K562 (cell line): ENCODE results near the gene ARHGAP31. TPM values are rescaled to one million over a fixed set of nuclear protein-coding genes. Genes with fewer than 3 reads are reported as not detected.
A peak's percentile ranks its signal among the peaks of the same experiment; 100 is the strongest.

Source experiments
- ATAC-seq: fragments of 200-7000 bp; cut with Tn5 transposase; 3 replicates; pipeline ENCODE4 v1.9.1; 2020; ENCODE audit warnings: moderate library complexity
- BruUV-seq: library from RNA; stranded (reverse); fragments of 400-500 nt; replicated peaks from 2 replicates; lab custom pipeline; 2021; lab: Mats Ljungman, UMichigan
- CTCF ChIA-PET: fragments of 300-600 bp; formaldehyde crosslinking; extraction: SDS; loops from one replicate; lab custom pipeline; 2021; ENCODE audit warnings: low intra/inter-chr PET ratio; lab: Yijun Ruan, JAX
- POLR2A ChIA-PET: fragments of 300-600, 350-650 bp; sonication (Branson Sonifier 250); formaldehyde crosslinking; extraction: SDS; loops from one replicate; lab custom pipeline; 2021; ENCODE audit warnings: antibody characterized with exemption, inconsistent platforms; lab: Yijun Ruan, JAX
- DNase-seq, 4 experiments: peaks; one replicate each; pipeline versions ENCODE4 v3.0.0 to v3.0.0-alpha.2; 2011 to 2018; ENCODE audit warnings: low spot score in 3 of 4, mixed read lengths in 3 of 4; ENCODE audit errors: extremely low read depth in 1 of 4
- FAIRE-seq: peaks from 2 replicates; lab custom pipeline; 2011; peaks lifted over from hg19 to GRCh38; lab: Jason Lieb, UNC
- H2AFZ ChIP-seq: 2 replicates; pipeline ENCODE4 v1.6.0; 2011; ENCODE audit warnings: low read depth, low read length, control low read depth, inconsistent platforms
- H3K27ac ChIP-seq: fragments of 200-600 bp; 3 replicates; pipeline ENCODE4 v1.8.0; 2011; ENCODE audit warnings: low read depth, mild to moderate bottlenecking, control low read depth, inconsistent platforms, low read length, moderate library complexity, mixed read lengths; ENCODE audit errors: extremely low read depth
- H3K27me3 ChIP-seq, 2 experiments: fragments of 300-600 bp in 1 of 2; 2 replicates in 1 of 2; 3 replicates in 1 of 2; pipeline versions ENCODE4 v1.6.0 to v1.8.0; 2011; ENCODE audit warnings: inconsistent platforms in 2 of 2, low read length in 2 of 2, mild to moderate bottlenecking in 1 of 2, mixed read lengths in 1 of 2, moderate library complexity in 1 of 2; ENCODE audit not compliant: control insufficient read depth in 2 of 2, insufficient read depth in 2 of 2
- H3K36me3 ChIP-seq: fragments of 300-600 bp; 3 replicates; pipeline ENCODE4 v1.8.0; 2011; ENCODE audit warnings: mild to moderate bottlenecking, low read length, inconsistent platforms; ENCODE audit not compliant: control insufficient read depth, insufficient read depth
- H3K4me1 ChIP-seq, 2 experiments: fragments of 200-600 bp in 1 of 2; replicated peaks in 1 of 2; 2 replicates in 1 of 2; 3 replicates in 1 of 2; pipeline versions ENCODE4 v1.5.1 to v1.8.0; 2011; ENCODE audit warnings: inconsistent platforms in 2 of 2, low read length in 2 of 2, mild to moderate bottlenecking in 1 of 2, mixed read lengths in 1 of 2, moderate library complexity in 1 of 2; ENCODE audit not compliant: control insufficient read depth in 2 of 2, insufficient read depth in 2 of 2
- H3K4me2 ChIP-seq: 2 replicates; pipeline ENCODE4 v1.6.1; 2011; ENCODE audit warnings: low read length, control low read depth, inconsistent platforms, mixed read lengths; ENCODE audit not compliant: insufficient read depth
- H3K4me3 ChIP-seq: fragments of 200-600 bp; sonication (generic), shearing (Covaris generic); 2 replicates; pipeline ENCODE4 v1.5.1; 2016; ENCODE audit warnings: control low read depth, inconsistent platforms
- H3K79me2 ChIP-seq: fragments of 200-600 bp; 3 replicates; pipeline ENCODE4 v1.8.0; 2011; ENCODE audit warnings: low read length, inconsistent platforms; ENCODE audit not compliant: control insufficient read depth, insufficient read depth
- H3K9ac ChIP-seq, 2 experiments: 2 replicates each; pipeline versions ENCODE4 v1.6.0 to v1.6.1; 2011; ENCODE audit warnings: low read depth in 2 of 2, low read length in 2 of 2, control low read depth in 1 of 2, inconsistent platforms in 1 of 2, mild to moderate bottlenecking in 1 of 2, mixed read lengths in 1 of 2; ENCODE audit not compliant: insufficient read depth in 1 of 2
- H3K9me1 ChIP-seq: one replicate; pipeline ENCODE4 v1.6.0; 2011; ENCODE audit warnings: inconsistent platforms, mild to moderate bottlenecking, low read length, moderate library complexity; ENCODE audit not compliant: control insufficient read depth, insufficient read depth
- H3K9me3 ChIP-seq: replicated peaks from 2 replicates; pipeline ENCODE4 v1.5.1; 2011; ENCODE audit warnings: low read depth, low read length, inconsistent platforms; ENCODE audit not compliant: control insufficient read depth, insufficient read depth
- H4K20me1 ChIP-seq: replicated peaks from 2 replicates; pipeline ENCODE4 v1.6.1; 2011; ENCODE audit warnings: low read length, inconsistent platforms, mixed read lengths; ENCODE audit not compliant: control insufficient read depth, insufficient read depth
- ERF ChIP-seq: fragments of 450-650 bp; formaldehyde crosslinking; IDR thresholded peaks from 2 replicates; pipeline ENCODE4 v1.4.0; 2020; ENCODE audit warnings: mild to moderate bottlenecking, mixed read lengths
- HDAC3 ChIP-seq: fragments of 450-650 bp; IDR thresholded peaks from 2 replicates; pipeline ENCODE4 v1.6.1; 2018; ENCODE audit warnings: borderline replicate concordance, mild to moderate bottlenecking, moderate library complexity; ENCODE audit not compliant: partially characterized antibody
- KDM5B ChIP-seq: fragments of 200-600 bp; sonication (generic); IDR thresholded peaks from 2 replicates; pipeline ENCODE4 v1.6.1; 2012; ENCODE audit warnings: low read depth, mild to moderate bottlenecking, moderate library complexity, low read length, control low read depth, inconsistent platforms; ENCODE audit not compliant: insufficient replicate concordance
- KHSRP ChIP-seq: fragments of 450-650 bp; IDR thresholded peaks from 2 replicates; pipeline ENCODE4 v1.6.1; 2017
- MTA2 ChIP-seq: fragments of 450-650 bp; IDR thresholded peaks from 2 replicates; pipeline ENCODE4 v1.6.1; 2016; ENCODE audit warnings: low read depth
- POLR2G ChIP-seq: fragments of 200-400 bp; formaldehyde crosslinking; IDR thresholded peaks from 2 replicates; pipeline ENCODE4 v1.6.1; 2017; ENCODE audit warnings: low read depth, mild to moderate bottlenecking, antibody characterized with exemption, low read length, moderate library complexity
- ZNF316 ChIP-seq: fragments of 450-650 bp; IDR thresholded peaks from 2 replicates; pipeline ENCODE4 v1.6.1; 2016
- ZNF507 ChIP-seq: conservative IDR thresholded peaks from 2 replicates; pipeline ENCODE4 v1.6.1; 2017; ENCODE audit warnings: missing genetic modification characterization, missing compliant biosample characterization
- WGBS: fragments of 100-300 bp; shearing (Covaris generic); methylation state at CpG from one replicate; pipeline ENCODE4 v1.1.6; 2016; ENCODE audit warnings: low coverage, mixed read lengths; ENCODE audit not compliant: insufficient coverage; ENCODE audit errors: missing lambda C conversion rate; 5-methylcytosine and 5-hydroxymethylcytosine counted together
- in situ Hi-C: fragments of 300-500 bp; cut with MboI; formaldehyde crosslinking; loops from 4 replicates; pipeline ENCODE4 v1.15.0; 2018; ENCODE audit warnings: inconsistent platforms, mixed read lengths
- intact Hi-C: fragments of 100-400 bp; cut with micrococcal nuclease; formaldehyde crosslinking; loops from 2 replicates; pipeline ENCODE4 v1.14.2; 2022
- polyA plus RNA-seq, 8 experiments: library from polyadenylated mRNA; depleted of rRNA in 4 of 8; stranded (reverse) in 5 of 8; unstranded in 3 of 8; fragments of >200 nt; fragmentation: Nextera tagmentation in 2 of 8; fragmentation: Illumina TruSeq in 1 of 8; extraction: Ambion mirVana in 2 of 8; extraction: Trizol in 1 of 8; gene quantifications; 2 replicates each; pipeline versions ENCODE4 v1.2.1 to v1.2.3, GENCODE V29; 2011 to 2014; ENCODE audit warnings: inconsistent platforms in 1 of 8, missing spikeins in 1 of 8
- total RNA-seq, 7 experiments: library from RNA; depleted of rRNA in 6 of 7; stranded (reverse); fragments of >200 nt in 6 of 7; fragmentation: Illumina TruSeq in 2 of 7; extraction: Trizol in 2 of 7; gene quantifications; 2 replicates each; pipeline versions ENCODE4 v1.2.1 to v1.2.3, GENCODE V29; 2011 to 2021; ENCODE audit warnings: low replicate concordance in 1 of 7

The ARHGAP31 gene
- total and polyA plus RNA-seq, 9 of the 15 experiments (the other 6 are each of a cell fraction or from before 2014, with no cell fraction given): under 0.01 to 0.13 (median 0.06) TPM; not detected in 5

DNA sequence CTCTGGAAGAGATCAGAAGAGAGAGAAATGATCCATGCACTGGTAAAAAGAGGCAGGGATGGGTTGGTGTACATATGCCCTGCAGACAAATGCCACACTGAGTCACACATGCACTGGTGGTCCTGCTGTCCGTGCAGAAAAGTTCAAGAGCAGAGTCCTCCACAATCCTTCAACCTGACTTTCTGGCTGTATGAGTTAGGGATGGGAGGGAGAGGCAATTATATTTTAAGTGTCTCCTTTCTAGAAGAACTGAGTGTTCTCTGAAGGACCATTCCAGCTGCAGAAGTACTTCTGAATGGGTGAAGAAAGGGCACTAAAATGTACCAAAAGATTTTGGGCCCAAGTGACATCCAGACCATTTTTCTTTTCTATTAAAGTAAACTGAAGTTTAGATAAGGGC lies 142.8 kb downstream of the ARHGAP31 start:
- Histone ChIP-seq H3K79me2 (no peaks in the 10 kb centered on the region), H3K36me3 (peaks cover 73% of the 10 kb centered on the region), H3K27ac (no peak overlapping the region; the same call in 2 of the 3 replicates), H3K4me1 (no peaks in the 10 kb centered on the region), H4K20me1 (no peaks in the 10 kb centered on the region), H3K9me1 (no peaks in the 10 kb centered on the region), H3K9ac (no peak overlapping the region), H3K4me2 (no peak overlapping the region), H3K4me3 (no peak overlapping the region), H3K27me3 (no peaks in the 10 kb centered on the region), H2AFZ (no peak overlapping the region), H3K9me3 (no peaks in the 10 kb centered on the region; the same call in 1 of the 2 replicates)
- ChIA-PET CTCF (no interaction called here), POLR2A (interaction anchor here (0.6 to 1.6 kb wide), 2 partner anchors 9 to 146 kb away, joined by 3 to 4 read pairs; no protein-coding TSS in a partner anchor)
- intact Hi-C loops: no loop called here
- FAIRE-seq (no peak), ATAC-seq (no peak), DNase-seq (no peak)
- in situ Hi-C loops: no loop called here
- no TSS peak for BruUV-seq
- WGBS: 83% methylated on average over 1 of the region's 1 CpG
- TF ChIP-seq ZNF507 (tag): no peak
- TF ChIP-seq ERF (CRISPR knock-in tag): no peak

DNA sequence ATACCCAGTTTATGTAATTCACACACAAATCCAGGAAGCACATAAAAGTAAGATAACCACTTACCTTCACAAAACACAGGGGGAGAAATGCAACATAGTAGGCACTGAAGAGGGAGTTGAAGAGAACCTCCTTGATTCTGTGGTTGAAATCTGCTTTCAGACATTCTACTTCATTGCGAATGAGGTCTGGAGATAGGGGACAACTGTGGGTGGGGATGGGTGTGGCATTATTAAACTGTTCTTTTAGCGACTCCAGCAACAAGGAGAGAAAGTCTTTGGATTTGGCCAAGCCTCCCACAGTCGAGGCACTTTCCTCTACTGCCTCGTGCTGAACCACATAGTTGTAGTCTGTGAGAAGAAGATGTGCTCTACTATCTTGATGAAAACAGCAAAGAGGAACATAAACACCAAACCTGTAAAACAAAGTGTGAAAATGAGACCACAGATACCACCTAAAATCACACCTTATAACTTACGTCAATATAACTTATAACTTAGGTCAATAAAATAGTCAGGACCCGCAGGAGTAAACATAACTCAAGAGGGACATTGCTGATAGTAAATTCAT lies 143.6 kb downstream of the ARHGAP31 start:
- Histone ChIP-seq H3K27me3 (no peaks in the 10 kb centered on the region), H3K4me2 (no peak overlapping the region), H3K9me3 (no peaks in the 10 kb centered on the region; the same call in 1 of the 2 replicates), H4K20me1 (no peaks in the 10 kb centered on the region), H2AFZ (no peak overlapping the region), H3K9ac (no peak overlapping the region), H3K4me1 (no peaks in the 10 kb centered on the region), H3K79me2 (no peaks in the 10 kb centered on the region), H3K9me1 (no peaks in the 10 kb centered on the region), H3K27ac (no peak overlapping the region), H3K36me3 (peaks cover 72% of the 10 kb centered on the region), H3K4me3 (no peak overlapping the region)
- ChIA-PET CTCF (no interaction called here), POLR2A (interaction anchor here (0.6 to 1.6 kb wide), 2 partner anchors 10 to 19 kb away, joined by 3 to 4 read pairs; no protein-coding TSS in a partner anchor)
- no peak for ATAC-seq
- no TSS peak for BruUV-seq
- intact Hi-C loops (no loop called here), in situ Hi-C loops (no loop called here)
- DNase-seq: peak in 1 of 4 experiments; percentile 6
- no peak for TF ChIP-seq ZNF316
- no peak for TF ChIP-seq HDAC3
- no peak for TF ChIP-seq MTA2
- TF ChIP-seq KDM5B: no peak
- no peak for TF ChIP-seq KHSRP
- TF ChIP-seq POLR2G: no peak
- no peak for FAIRE-seq
- WGBS: 49% methylated on average over 6 of the region's 6 CpGs
